ENCODE measurements around the gene OR14K1.
"Not testable (repeated sequence)": the region's sequence is repeated elsewhere in the genome, so short reads cannot be mapped to it uniquely, and the experiment has no call there.

Gene OR14K1

DNA sequence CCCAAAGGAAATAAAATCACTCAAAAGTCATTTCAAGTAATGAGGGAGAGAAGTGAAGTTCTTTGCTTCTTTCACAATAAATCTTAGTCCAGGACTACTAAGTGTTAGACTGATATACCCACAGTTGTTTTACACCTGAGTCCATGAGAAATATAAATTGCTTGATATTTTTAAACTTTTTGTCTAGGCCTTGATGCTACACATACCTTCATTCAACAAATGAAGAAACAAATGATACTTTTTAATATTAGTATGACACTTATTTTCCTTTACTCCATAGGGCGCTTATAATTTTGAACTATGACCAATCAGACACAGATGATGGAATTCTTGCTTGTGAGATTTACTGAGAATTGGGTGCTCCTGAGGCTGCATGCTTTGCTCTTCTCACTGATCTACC, at the start of gene OR14K1:
Gene OR14K1 (plus strand): TSS at position 301 of the 400 bp plus-strand sequence. CDS start 0 bp downstream, at position 301.
- no peak for DNase-seq (ENCODE audit: low read depth in 2 of 2)

GRCh38 chr1:247701338-247701737, 37.1 kb upstream of the OR14K1 start:
- DNase-seq (ENCODE audit: low read depth in 2 of 2) = no peak

GRCh38 chr1:247710681-247711080, 27.7 kb upstream of the OR14K1 start:
- DNase-seq (ENCODE audit: low read depth in 2 of 2) = not testable (repeated sequence)

GRCh38 chr1:247713753-247714152, 24.7 kb upstream of the OR14K1 start:
- no peak for DNase-seq (ENCODE audit: low read depth in 2 of 2)

GRCh38 chr1:247716546-247716945, 21.9 kb upstream of the OR14K1 start, which contains the start of gene OR6F1:
OR6F1 (minus strand) TSS chr1:247716646; CDS start chr1:247712755, 3,891 bp downstream.
- no peak for DNase-seq (ENCODE audit: low read depth in 2 of 2)

- no peak for DNase-seq (ENCODE audit: low read depth in 2 of 2)
Observed at GRCh38 chr1:247721222-247721621, 17.2 kb upstream of the OR14K1 start.

DNA sequence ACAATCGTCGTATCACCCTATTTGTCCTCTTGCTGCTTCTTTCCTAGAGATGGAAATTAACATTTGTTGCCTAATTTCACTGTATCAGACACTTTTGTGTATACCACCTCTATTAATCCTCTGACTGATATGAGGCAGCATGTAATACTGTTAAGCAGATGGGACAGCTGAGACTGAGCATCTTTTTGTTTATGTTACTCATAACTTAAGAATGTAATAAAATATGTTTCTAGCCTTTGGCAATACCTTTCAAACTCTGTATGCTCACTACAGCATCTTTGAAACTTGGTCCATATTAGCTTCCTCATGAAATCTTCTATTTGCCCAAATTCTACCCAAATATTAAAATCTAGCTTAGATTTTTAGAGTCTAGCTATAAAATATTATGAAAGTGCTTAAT, 2.3 kb downstream of the OR14K1 start:
- DNase-seq (ENCODE audit: low read depth in 2 of 2) = no peak

GRCh38 chr1:247741756-247742155, 3.3 kb downstream of the OR14K1 start:
- no peak for DNase-seq (ENCODE audit: low read depth in 2 of 2)

- DNase-seq (ENCODE audit: low read depth in 2 of 2) = not testable (repeated sequence)
Observed at GRCh38 chr1:247742215-247742760, 3.9 kb downstream of the OR14K1 start.

GRCh38 chr1:247746391-247746935, 8.0 kb downstream of the OR14K1 start:
- DNase-seq (ENCODE audit: low read depth in 2 of 2) = no peak

GRCh38 chr1:247747616-247748015, 9.2 kb downstream of the OR14K1 start:
- DNase-seq (ENCODE audit: low read depth in 2 of 2) = no peak

DNA sequence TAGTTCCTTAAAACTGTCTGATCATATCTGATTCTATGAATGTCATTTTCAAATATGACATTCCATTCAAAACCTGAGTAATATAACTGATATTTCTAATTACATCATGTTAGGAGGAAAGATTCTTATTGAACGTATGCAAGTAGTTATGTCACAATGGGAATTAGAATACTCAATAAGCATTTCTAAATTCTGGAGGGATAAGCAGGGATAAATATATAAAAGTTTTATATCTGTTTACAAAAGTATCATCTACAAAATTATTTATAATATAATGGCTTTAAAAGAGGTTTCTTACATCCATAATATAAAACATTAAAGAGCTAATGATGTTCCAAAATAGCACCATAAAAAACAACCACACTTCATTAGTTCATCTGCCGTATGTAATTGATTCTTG, 9.6 kb downstream of the OR14K1 start, which contains the start of gene OR14A2:
Gene OR14A2 (minus strand): TSS at position 101 of the 400 bp plus-strand sequence.
- no peak for DNase-seq (ENCODE audit: low read depth in 2 of 2)

DNA sequence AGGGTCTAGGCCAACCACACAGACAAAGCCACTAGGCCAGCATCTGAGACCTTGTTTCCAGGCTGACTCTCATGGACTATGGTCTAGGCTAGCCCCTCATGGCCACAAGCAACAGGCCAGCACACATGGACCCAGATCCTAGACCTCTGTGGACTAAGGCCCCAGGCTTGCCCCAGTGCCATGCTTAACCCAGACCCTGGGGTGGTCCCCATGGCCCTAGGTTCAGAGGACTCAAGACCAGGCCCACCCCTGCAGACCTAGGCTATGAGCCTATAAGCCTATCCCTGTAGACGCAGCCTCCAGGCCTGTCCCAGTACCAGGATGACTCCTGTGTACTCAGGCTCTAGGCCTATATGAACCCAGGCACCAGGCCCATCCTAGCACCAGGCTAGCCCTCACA, 11.5 kb downstream of the OR14K1 start:
- no peak for DNase-seq (ENCODE audit: low read depth in 2 of 2)

DNA sequence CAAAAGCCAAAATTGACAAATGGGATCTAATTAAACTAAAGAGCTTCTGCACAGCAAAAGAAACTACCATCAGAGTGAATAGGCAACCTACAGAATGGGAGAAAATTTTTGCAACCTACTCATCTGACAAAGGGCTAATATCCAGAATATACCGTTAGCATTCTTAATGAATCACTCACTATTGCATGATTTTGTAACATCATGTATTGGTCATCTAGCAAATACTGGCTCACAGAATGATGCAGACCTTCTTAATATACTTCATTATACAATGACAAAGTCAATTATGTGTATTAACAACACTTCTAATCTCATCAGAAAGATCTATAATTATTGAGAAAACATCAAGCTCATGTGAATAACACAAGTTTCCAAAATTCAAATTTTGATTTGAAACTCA, 15.9 kb downstream of the OR14K1 start:
- DNase-seq (ENCODE audit: low read depth in 2 of 2) = not testable (repeated sequence)

DNA sequence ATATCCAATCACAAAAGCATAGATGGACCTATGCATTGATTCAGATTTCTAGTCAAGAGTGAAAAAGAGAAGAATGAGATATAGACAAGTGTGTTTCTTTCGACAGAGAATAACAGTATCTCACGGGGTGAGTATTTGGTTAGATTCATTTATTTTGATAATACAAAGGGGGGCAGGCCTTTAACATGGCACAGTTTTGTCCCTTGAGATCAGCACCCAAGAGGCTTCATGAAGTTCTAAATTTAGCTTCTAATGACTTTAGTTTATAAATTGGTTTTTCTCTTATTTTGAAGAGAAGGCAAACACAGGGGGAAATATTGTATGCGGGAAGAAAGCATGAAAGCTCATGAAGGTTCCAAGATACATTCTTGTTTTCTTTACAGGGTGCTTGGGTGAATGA, 22.0 kb downstream of the OR14K1 start, which contains the start of gene OR1C1:
Gene OR1C1 (minus strand): TSS at position 101 of the 400 bp plus-strand sequence. CDS start 2,150 bp downstream, outside the sequence.
- DNase-seq (ENCODE audit: low read depth in 2 of 2) = no peak

DNA sequence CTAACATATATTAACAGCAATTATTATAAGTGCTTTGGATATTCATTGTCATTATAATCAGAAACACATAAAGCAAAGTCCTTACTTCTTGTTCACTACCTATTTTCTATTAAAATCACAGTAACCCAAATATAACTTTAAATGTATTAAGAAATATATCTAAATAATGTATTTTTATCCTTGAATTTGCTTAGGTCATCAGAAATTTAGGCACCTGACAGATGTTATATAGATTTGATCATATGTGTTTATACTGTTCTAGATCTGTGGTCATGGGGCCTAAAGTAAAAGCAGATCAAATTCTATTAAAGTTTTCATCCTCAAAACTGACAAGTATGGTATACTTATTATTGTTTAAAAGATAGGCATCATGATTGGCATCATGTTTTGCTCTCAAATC, 31.2 kb downstream of the OR14K1 start:
- DNase-seq (ENCODE audit: low read depth in 2 of 2) = no peak

Data from activated CD4-positive, alpha-beta T cell treated with anti-CD3 and anti-CD28 coated beads for 24 hours (primary cell).